Erythroblast (primary cell): ENCODE results near the gene HEMK1.

Experiments
- GATA1 ChIP-seq: IDR thresholded peaks from 2 replicates; pipeline ENCODE4 v1.6.1; 2011; ENCODE audit warnings: low read depth, mild to moderate bottlenecking, control low read depth, low read length, moderate library complexity
- POLR2A ChIP-seq: IDR thresholded peaks from 2 replicates; pipeline ENCODE4 v1.6.1; 2011; ENCODE audit warnings: mild to moderate bottlenecking, low read length

GRCh38 chr3:50587806-50588758 lies 18.8 kb downstream of the HEMK1 start:
- TF ChIP-seq POLR2A (peak; percentile 46), GATA1 (no peak)
